H9 (cell line): ENCODE measurements around the gene HEXIM1. TPM values are rescaled to one million over a fixed set of nuclear protein-coding genes. Genes with fewer than 3 reads are reported as not detected.

Experiments used
- DNase-seq: peaks from one replicate; pipeline ENCODE4 v3.0.0-alpha.2; 2017
- H2AFZ ChIP-seq: one replicate; pipeline ENCODE4 v1.6.1; 2013; ENCODE audit warnings: mild to moderate bottlenecking, low read length, control low read depth, moderate library complexity
- H2AK5ac ChIP-seq: 2 replicates; pipeline ENCODE4 v1.6.1; 2013; ENCODE audit warnings: low read length, control low read depth, mixed read lengths; ENCODE audit not compliant: insufficient read length
- H2BK120ac ChIP-seq: one replicate; pipeline ENCODE4 v1.6.1; 2013; ENCODE audit warnings: low read depth, mild to moderate bottlenecking, low read length, control low read depth, inconsistent platforms; ENCODE audit not compliant: poor library complexity, severe bottlenecking
- H2BK12ac ChIP-seq: 2 replicates; pipeline ENCODE4 v1.6.1; 2013; ENCODE audit warnings: low read length, control low read depth, mixed read lengths, low read depth; ENCODE audit not compliant: insufficient read length
- H2BK15ac ChIP-seq: 2 replicates; pipeline ENCODE4 v1.6.1; 2013; ENCODE audit warnings: low read depth, low read length, control low read depth
- H2BK20ac ChIP-seq: one replicate; pipeline ENCODE4 v1.6.1; 2013; ENCODE audit warnings: low read depth, mild to moderate bottlenecking, low read length, control low read depth, inconsistent platforms; ENCODE audit not compliant: poor library complexity, severe bottlenecking
- H2BK5ac ChIP-seq: 2 replicates; pipeline ENCODE4 v1.6.1; 2013; ENCODE audit warnings: low read length, control low read depth, mixed read lengths; ENCODE audit not compliant: insufficient read length
- H3K14ac ChIP-seq: 2 replicates; pipeline ENCODE4 v1.6.1; 2013; ENCODE audit warnings: low read length, control low read depth; ENCODE audit not compliant: insufficient read depth
- H3K18ac ChIP-seq: 2 replicates; pipeline ENCODE4 v1.6.1; 2013; ENCODE audit warnings: low read depth, mild to moderate bottlenecking, mixed read lengths, low read length, control low read depth; ENCODE audit not compliant: insufficient read length
- H3K23ac ChIP-seq: 2 replicates; pipeline ENCODE4 v1.6.1; 2013; ENCODE audit warnings: low read length, control low read depth, mixed read lengths, low read depth; ENCODE audit not compliant: insufficient read length
- H3K23me2 ChIP-seq: 2 replicates; pipeline ENCODE4 v1.6.1; 2013; ENCODE audit warnings: low read depth, mild to moderate bottlenecking, mixed read lengths, low read length, control low read depth; ENCODE audit not compliant: insufficient read length, poor library complexity, severe bottlenecking
- H3K27ac ChIP-seq: 2 replicates; pipeline ENCODE4 v1.5.1; 2013; ENCODE audit warnings: low read length, control low read depth, mixed read lengths, low read depth; ENCODE audit not compliant: insufficient read length
- H3K27me3 ChIP-seq: 2 replicates; pipeline ENCODE4 v1.6.1; 2013; ENCODE audit warnings: low read length, control low read depth, inconsistent platforms; ENCODE audit not compliant: insufficient read depth
- H3K4ac ChIP-seq: 2 replicates; pipeline ENCODE4 v1.6.1; 2013; ENCODE audit warnings: low read depth, mild to moderate bottlenecking, control low read depth, inconsistent platforms, low read length, moderate library complexity
- H3K4me1 ChIP-seq: 2 replicates; pipeline ENCODE4 v1.6.1; 2013; ENCODE audit warnings: low read length, control low read depth, inconsistent platforms; ENCODE audit not compliant: insufficient read depth
- H3K4me2 ChIP-seq: 2 replicates; pipeline ENCODE4 v1.6.1; 2013; ENCODE audit warnings: low read length, control low read depth, mixed read lengths; ENCODE audit not compliant: insufficient read length, insufficient read depth
- H3K56ac ChIP-seq: 2 replicates; pipeline ENCODE4 v1.6.1; 2013; ENCODE audit warnings: low read depth, mild to moderate bottlenecking, mixed read lengths, low read length, control low read depth; ENCODE audit not compliant: insufficient read length
- H3K79me1 ChIP-seq: 2 replicates; pipeline ENCODE4 v1.6.1; 2013; ENCODE audit warnings: low read depth, mild to moderate bottlenecking, moderate library complexity, low read length, control low read depth, inconsistent platforms; ENCODE audit not compliant: insufficient read depth, poor library complexity, severe bottlenecking
- H3K79me2 ChIP-seq: 2 replicates; pipeline ENCODE4 v1.6.1; 2013; ENCODE audit warnings: low read length, control low read depth, inconsistent platforms; ENCODE audit not compliant: insufficient read depth
- H3K9ac ChIP-seq: 2 replicates; pipeline ENCODE4 v1.6.1; 2013; ENCODE audit warnings: low read length, control low read depth, mixed read lengths; ENCODE audit not compliant: insufficient read length; ENCODE audit errors: extremely low read depth
- H3K9me3 ChIP-seq: one replicate; pipeline ENCODE4 v1.6.1; 2013; ENCODE audit warnings: low read depth, low read length, inconsistent platforms; ENCODE audit not compliant: control insufficient read depth
- H3T11ph ChIP-seq: one replicate; pipeline ENCODE4 v1.6.1; 2013; ENCODE audit warnings: mild to moderate bottlenecking, low read length, control low read depth, inconsistent platforms
- H4K20me1 ChIP-seq: one replicate; pipeline ENCODE4 v1.6.1; 2013; ENCODE audit not compliant: control insufficient read depth, insufficient read length, insufficient read depth
- H4K5ac ChIP-seq: 2 replicates; pipeline ENCODE4 v1.6.1; 2013; ENCODE audit warnings: low read depth, mild to moderate bottlenecking, mixed read lengths, low read length, control low read depth; ENCODE audit not compliant: insufficient read length
- H4K8ac ChIP-seq: replicated peaks from 2 replicates; pipeline ENCODE4 v1.6.1; 2013; ENCODE audit warnings: low read length, control low read depth, mixed read lengths, low read depth; ENCODE audit not compliant: insufficient read length
- H4K91ac ChIP-seq: 2 replicates; pipeline ENCODE4 v1.6.1; 2013; ENCODE audit warnings: low read depth, mild to moderate bottlenecking, moderate library complexity, mixed read lengths, low read length, control low read depth; ENCODE audit not compliant: insufficient read length
- H3K27ac Mint-ChIP-seq, 3 experiments: 2 replicates in 2 of 3; 3 replicates in 1 of 3; pipeline ENCODE4 v1.8.0; 2020 to 2021; ENCODE audit warnings: mixed read lengths in 3 of 3, mild to moderate bottlenecking in 1 of 3, moderate library complexity in 1 of 3
- H3K27me3 Mint-ChIP-seq: 2 replicates; pipeline ENCODE4 v1.8.0; 2021; ENCODE audit warnings: low read depth, mild to moderate bottlenecking, moderate library complexity, mixed read lengths
- H3K36me3 Mint-ChIP-seq, 3 experiments: 2 replicates in 2 of 3; 3 replicates in 1 of 3; pipeline ENCODE4 v1.8.0; 2020 to 2021; ENCODE audit warnings: low read depth in 3 of 3, mixed read lengths in 3 of 3; ENCODE audit not compliant: insufficient read depth in 1 of 3
- H3K4me1 Mint-ChIP-seq, 2 experiments: 2 replicates each; pipeline ENCODE4 v1.8.0; 2020; ENCODE audit warnings: mixed read lengths in 2 of 2
- H3K4me3 Mint-ChIP-seq, 2 experiments: 2 replicates in 1 of 2; 3 replicates in 1 of 2; pipeline ENCODE4 v1.8.0; 2020 to 2021; ENCODE audit warnings: mild to moderate bottlenecking in 2 of 2, mixed read lengths in 2 of 2, moderate library complexity in 1 of 2
- H3K9me3 Mint-ChIP-seq, 2 experiments: 2 replicates in 1 of 2; 3 replicates in 1 of 2; pipeline ENCODE4 v1.8.0; 2020; ENCODE audit warnings: mild to moderate bottlenecking in 2 of 2, mixed read lengths in 2 of 2, moderate library complexity in 1 of 2
- CTCF ChIP-seq: fragments of 200-600 bp; sonication (generic); conservative IDR thresholded peaks from 3 replicates; pipeline ENCODE4 v1.8.0; 2021; ENCODE audit warnings: antibody characterized with exemption, mild to moderate bottlenecking
- WGBS: extraction: QIAGEN DNeasy Blood & Tissue Kit; methylation state at CpG from one replicate; pipeline ENCODE4 v1.1.7; 2013; ENCODE audit warnings: missing lambda C conversion rate, low lambda C conversion rate, mixed read lengths; ENCODE audit not compliant: insufficient read length; ENCODE audit errors: extremely low coverage; 5-methylcytosine and 5-hydroxymethylcytosine counted together
- total RNA-seq: library from RNA; stranded (reverse); gene quantifications from 2 replicates; pipeline ENCODE4 v1.2.1, GENCODE V29; 2021

Gene HEXIM1
- total RNA-seq, 1 experiment from 2014 or later = 32.4 TPM

- peak overlapping the region; percentile 24 for H4K91ac ChIP-seq
- no peak overlapping the region for H2BK5ac ChIP-seq
- Mint-ChIP-seq H3K27ac (peak overlapping the region in 1 of 3 experiments; percentile 65; a peak in 2 of 7 replicates), H3K36me3 (peaks cover 0 to 4% (median 0%) of the 10 kb centered on the region in 3 experiments; a peak in 4 of 7 replicates), H3K4me3 (no peak overlapping the region), H3K9me3 (no peaks in the 10 kb centered on the region), H3K27me3 (no peaks in the 10 kb centered on the region), H3K4me1 (peaks cover 8 to 36% of the 10 kb centered on the region in 2 experiments)
- H4K8ac ChIP-seq = no peak overlapping the region
- no peak overlapping the region for H3T11ph ChIP-seq
- H3K4me2 ChIP-seq = no peak overlapping the region
- H2AFZ ChIP-seq = no peak overlapping the region
- no peak overlapping the region for H3K23ac ChIP-seq
- H3K27me3 ChIP-seq = no peaks in the 10 kb centered on the region
- DNase-seq = no peak
- no peaks in the 10 kb centered on the region for H3K9me3 ChIP-seq
- no peak overlapping the region for H3K9ac ChIP-seq
- no peak overlapping the region for H2BK12ac ChIP-seq
- no peak overlapping the region; the same call in 1 of the 2 replicates for H3K14ac ChIP-seq
- no peak overlapping the region for H3K4ac ChIP-seq
- no peak overlapping the region for H3K27ac ChIP-seq
- no peak overlapping the region for H2BK20ac ChIP-seq
- no peak overlapping the region for H2BK15ac ChIP-seq
- no peaks in the 10 kb centered on the region for H3K79me1 ChIP-seq
- H2BK120ac ChIP-seq = no peak overlapping the region
- no peak overlapping the region for H4K5ac ChIP-seq
- H3K56ac ChIP-seq = no peak overlapping the region
- no peak overlapping the region for H3K18ac ChIP-seq
- TF ChIP-seq CTCF = no peak
- no peaks in the 10 kb centered on the region for H3K23me2 ChIP-seq
- no peaks in the 10 kb centered on the region for H3K4me1 ChIP-seq
- no peaks in the 10 kb centered on the region for H4K20me1 ChIP-seq
- no peaks in the 10 kb centered on the region for H3K79me2 ChIP-seq
- no CpG with 5 or more reads among the region's 26 CpGs for WGBS
- H2AK5ac ChIP-seq = no peak overlapping the region
These were observed 33.2 kb upstream of the HEXIM1 start for GRCh38 chr17:45115015-45115625.
